Tibial nerve (tissue), 3 donors: ENCODE measurements around the gene DAG1.

Source experiments
- POLR2A ChIP-seq, 2 donors: fragments of 450-650 bp; IDR thresholded peaks; one replicate each; pipeline ENCODE4 v1.6.1; 2017; ENCODE audit warnings: antibody characterized with exemption in 2 of 2, mild to moderate bottlenecking in 2 of 2, moderate library complexity in 2 of 2
- TF ChIP-seq, protein P1 (sequence below), 5 experiments: fragments of 200-600 bp in 3 of 5; fragments of 450-650 bp in 2 of 5; sonication (generic) in 3 of 5; IDR thresholded peaks; one replicate each; pipeline ENCODE4 v1.5.1; 2016 to 2019; ENCODE audit warnings: antibody characterized with exemption in 5 of 5, mild to moderate bottlenecking in 3 of 5, moderate library complexity in 2 of 5

DNA sequence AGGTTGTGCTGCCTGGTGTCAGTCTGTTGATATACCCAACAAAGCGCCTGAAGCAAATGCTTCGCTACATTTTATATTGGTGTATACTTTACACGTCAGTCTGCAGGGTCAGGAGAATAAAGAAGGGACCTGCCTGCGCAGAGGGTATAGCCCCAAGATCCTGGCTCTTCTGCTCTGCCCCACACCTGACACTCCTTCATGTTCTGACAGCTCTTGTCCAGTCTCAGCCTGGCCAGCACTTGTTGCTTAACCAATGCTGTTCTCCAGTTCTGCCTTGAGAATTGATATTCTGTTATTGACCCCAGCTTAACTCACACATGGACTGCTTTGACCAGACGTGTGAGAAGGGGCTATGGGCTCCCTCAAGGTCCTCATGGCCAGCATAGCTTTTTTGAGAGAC lies 48.4 kb downstream of the DAG1 start:
- TF ChIP-seq, protein P1, sequence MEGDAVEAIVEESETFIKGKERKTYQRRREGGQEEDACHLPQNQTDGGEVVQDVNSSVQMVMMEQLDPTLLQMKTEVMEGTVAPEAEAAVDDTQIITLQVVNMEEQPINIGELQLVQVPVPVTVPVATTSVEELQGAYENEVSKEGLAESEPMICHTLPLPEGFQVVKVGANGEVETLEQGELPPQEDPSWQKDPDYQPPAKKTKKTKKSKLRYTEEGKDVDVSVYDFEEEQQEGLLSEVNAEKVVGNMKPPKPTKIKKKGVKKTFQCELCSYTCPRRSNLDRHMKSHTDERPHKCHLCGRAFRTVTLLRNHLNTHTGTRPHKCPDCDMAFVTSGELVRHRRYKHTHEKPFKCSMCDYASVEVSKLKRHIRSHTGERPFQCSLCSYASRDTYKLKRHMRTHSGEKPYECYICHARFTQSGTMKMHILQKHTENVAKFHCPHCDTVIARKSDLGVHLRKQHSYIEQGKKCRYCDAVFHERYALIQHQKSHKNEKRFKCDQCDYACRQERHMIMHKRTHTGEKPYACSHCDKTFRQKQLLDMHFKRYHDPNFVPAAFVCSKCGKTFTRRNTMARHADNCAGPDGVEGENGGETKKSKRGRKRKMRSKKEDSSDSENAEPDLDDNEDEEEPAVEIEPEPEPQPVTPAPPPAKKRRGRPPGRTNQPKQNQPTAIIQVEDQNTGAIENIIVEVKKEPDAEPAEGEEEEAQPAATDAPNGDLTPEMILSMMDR (IDR thresholded peaks at IDR 0.05), result no peak
- TF ChIP-seq POLR2A (IDR thresholded peaks at IDR 0.05), result no peak
